ENCODE measurements around the gene C11orf91.

Gene C11orf91

GRCh38 chr11:33692541-33692940 lies 8.1 kb downstream of the C11orf91 start:
- TF ChIP-seq CTCF (conservative IDR thresholded peaks at IDR 0.05; ENCODE audit: control insufficient read depth, insufficient read depth, low read depth, low read length): no peak
- DNase-seq (ENCODE audit: low read depth): no peak
- no peak overlapping the region for H3K4me3 ChIP-seq (ENCODE audit: control insufficient read depth, low read depth, low read length)

GRCh38 chr11:33692013-33692504 lies 8.6 kb downstream of the C11orf91 start:
- H3K4me3 ChIP-seq (ENCODE audit: control insufficient read depth, low read depth, low read length): peak overlapping the region; percentile 9
- TF ChIP-seq CTCF (conservative IDR thresholded peaks at IDR 0.05; ENCODE audit: control insufficient read depth, insufficient read depth, low read depth, low read length): no peak
- DNase-seq (ENCODE audit: low read depth): peak; percentile 97

GRCh38 chr11:33691066-33691864 lies 9.4 kb downstream of the C11orf91 start:
- no peak for TF ChIP-seq CTCF (conservative IDR thresholded peaks at IDR 0.05; ENCODE audit: control insufficient read depth, insufficient read depth, low read depth, low read length)
- H3K4me3 ChIP-seq (ENCODE audit: control insufficient read depth, low read depth, low read length): no peak overlapping the region
- no peak for DNase-seq (ENCODE audit: low read depth)

- DNase-seq (ENCODE audit: low read depth): peak; percentile 100
- H3K4me3 ChIP-seq (ENCODE audit: control insufficient read depth, low read depth, low read length): no peak overlapping the region
- TF ChIP-seq CTCF (conservative IDR thresholded peaks at IDR 0.05; ENCODE audit: control insufficient read depth, insufficient read depth, low read depth, low read length): no peak
These were observed 10.1 kb downstream of the C11orf91 start for GRCh38 chr11:33690290-33691065.

- H3K4me3 ChIP-seq (ENCODE audit: control insufficient read depth, low read depth, low read length): no peak overlapping the region
- no peak for TF ChIP-seq CTCF (conservative IDR thresholded peaks at IDR 0.05; ENCODE audit: control insufficient read depth, insufficient read depth, low read depth, low read length)
- DNase-seq (ENCODE audit: low read depth): no peak
These were observed 11.1 kb downstream of the C11orf91 start for GRCh38 chr11:33689501-33689900.

- peak; percentile 67 for DNase-seq (ENCODE audit: low read depth)
- TF ChIP-seq CTCF (conservative IDR thresholded peaks at IDR 0.05; ENCODE audit: control insufficient read depth, insufficient read depth, low read depth, low read length): no peak
- no peak overlapping the region for H3K4me3 ChIP-seq (ENCODE audit: control insufficient read depth, low read depth, low read length)
These were observed 11.5 kb downstream of the C11orf91 start for GRCh38 chr11:33689085-33689484.

Data from fibroblast of mammary gland (primary cell).